Activated CD8-positive, alpha-beta memory T cell treated with anti-CD3 and anti-CD28 coated beads for 36 hours (primary cell): Measurements from ENCODE around the gene SPG11. TPM values are rescaled to one million over a fixed set of nuclear protein-coding genes. Genes with fewer than 3 reads are reported as not detected.

Experiments used
- CTCF ChIA-PET: fragments of 350-600 bp; sonication (Branson Sonifier 250); formaldehyde crosslinking; loops from one replicate; lab custom pipeline; 2021; ENCODE audit warnings: antibody characterized with exemption; lab: Charles Lee
- POLR2A ChIA-PET: fragments of 350-600 bp; sonication (Branson Sonifier 250); formaldehyde crosslinking; loops from one replicate; lab custom pipeline; 2021; ENCODE audit warnings: antibody characterized with exemption; lab: Charles Lee
- total RNA-seq, 2 experiments: library from RNA; stranded (reverse); gene quantifications; one replicate each; pipeline ENCODE4 v1.2.3, GENCODE V29; 2021

The SPG11 gene
- total RNA-seq, 2 experiments from 2014 or later = 53.7 to 56.0 TPM

DNA sequence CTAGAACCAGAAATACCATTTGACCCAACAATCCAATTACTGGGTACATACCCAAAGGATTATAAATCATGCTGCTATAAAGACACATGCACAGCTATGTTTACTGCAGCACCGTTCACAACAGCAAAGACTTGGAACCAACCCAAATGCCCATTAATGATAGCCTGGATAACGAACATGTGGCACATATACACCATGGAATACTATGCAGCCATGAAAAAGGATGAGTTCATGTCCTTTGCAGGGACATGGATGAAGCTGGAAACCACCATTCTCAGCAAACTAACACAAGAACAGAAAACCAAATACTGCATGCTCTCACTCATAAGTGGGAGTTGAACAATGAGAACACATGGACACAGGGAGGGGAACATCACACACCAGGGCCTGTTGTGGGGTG lies 25.9 kb upstream of the SPG11 start:
- POLR2A ChIA-PET = interaction anchor here (1.0 kb wide), 1 partner anchor 12 kb away, joined by 3 read pairs; no protein-coding TSS in a partner anchor
- CTCF ChIA-PET = interaction anchor here (2.2 kb wide), 1 partner anchor 26 kb away, joined by 6 read pairs; the partner anchor contains the start of gene SPG11

DNA sequence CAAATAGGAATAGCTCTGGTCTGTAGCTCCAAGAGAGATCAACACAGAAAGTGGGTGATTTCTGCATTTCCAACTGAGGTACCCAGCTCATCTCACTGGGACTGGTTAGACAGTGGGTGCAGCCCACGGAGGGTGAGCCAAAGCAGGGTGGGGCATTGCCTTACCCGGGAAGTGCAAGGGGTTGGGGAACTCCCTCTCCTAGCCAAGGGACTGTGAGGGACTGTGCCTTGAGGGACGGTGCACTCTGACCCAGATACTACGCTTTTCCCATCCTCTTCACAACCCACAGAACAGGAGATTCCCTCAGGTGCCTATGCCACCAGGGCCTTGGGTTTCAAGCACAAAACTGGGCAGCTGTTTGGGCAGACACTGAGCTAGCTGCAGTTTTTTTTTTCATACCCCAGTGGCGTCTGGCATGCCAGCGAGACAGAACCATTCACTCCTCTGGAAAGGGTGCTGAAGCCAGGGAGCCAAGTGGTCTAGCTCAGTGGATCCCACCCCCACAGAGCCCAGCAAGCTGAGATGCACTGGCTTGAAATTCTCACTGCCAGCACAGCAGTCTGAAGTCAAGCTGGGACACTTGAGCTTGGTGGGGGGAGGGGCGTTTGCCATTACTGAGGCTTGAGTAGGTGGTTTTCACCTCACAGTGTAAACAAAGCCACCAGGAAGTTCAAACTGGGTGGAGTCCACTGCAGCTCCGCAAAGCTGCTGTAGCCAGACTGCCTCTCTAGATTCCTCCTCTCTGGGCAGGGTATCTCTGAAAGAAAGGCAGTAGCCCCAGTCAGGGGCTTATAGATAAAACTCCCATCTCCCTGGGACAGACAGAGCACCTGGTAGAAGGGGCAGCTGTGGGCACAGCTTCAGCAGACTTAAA lies 19.6 kb upstream of the SPG11 start:
- POLR2A ChIA-PET = interaction anchor here (0.6 to 2.1 kb wide), 6 partner anchors 14 to 938 kb away, joined by 3 to 10 read pairs (median 6); partner anchors contain the start of genes B2M, PATL2 and SPG11
- CTCF ChIA-PET = interaction anchor here (0.7 to 1.7 kb wide), 9 partner anchors 16 to 104 kb away, joined by 3 to 10 read pairs (median 3); partner anchors contain the start of genes B2M, PATL2 and SPG11

DNA sequence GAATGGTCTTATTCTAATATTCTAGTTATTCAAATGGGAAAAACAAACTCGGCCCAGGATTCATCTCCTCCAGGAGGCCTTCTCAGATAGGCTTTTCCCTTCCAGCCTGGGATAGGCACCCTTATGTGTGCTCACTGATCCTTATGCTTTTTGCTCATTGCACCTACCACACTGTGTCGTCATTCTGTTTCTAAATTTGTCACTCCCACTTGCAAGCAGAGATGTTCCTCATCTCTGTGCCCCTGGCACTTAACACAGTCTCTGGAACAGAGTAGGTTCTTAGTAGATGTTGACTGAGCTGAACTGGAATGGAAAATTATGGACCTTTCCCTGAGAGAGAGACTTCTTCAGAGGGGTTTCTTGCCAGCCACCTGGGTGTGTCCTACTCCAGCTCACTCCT lies 18.7 kb upstream of the SPG11 start:
- POLR2A ChIA-PET = interaction anchor here (0.8 to 2.1 kb wide), 5 partner anchors 14 to 53 kb away, joined by 3 to 10 read pairs (median 5); partner anchors contain the start of genes B2M, PATL2 and SPG11
- CTCF ChIA-PET = interaction anchor here (0.7 to 1.7 kb wide), 8 partner anchors 15 to 103 kb away, joined by 3 to 9 read pairs (median 3); partner anchors contain the start of genes B2M and PATL2

DNA sequence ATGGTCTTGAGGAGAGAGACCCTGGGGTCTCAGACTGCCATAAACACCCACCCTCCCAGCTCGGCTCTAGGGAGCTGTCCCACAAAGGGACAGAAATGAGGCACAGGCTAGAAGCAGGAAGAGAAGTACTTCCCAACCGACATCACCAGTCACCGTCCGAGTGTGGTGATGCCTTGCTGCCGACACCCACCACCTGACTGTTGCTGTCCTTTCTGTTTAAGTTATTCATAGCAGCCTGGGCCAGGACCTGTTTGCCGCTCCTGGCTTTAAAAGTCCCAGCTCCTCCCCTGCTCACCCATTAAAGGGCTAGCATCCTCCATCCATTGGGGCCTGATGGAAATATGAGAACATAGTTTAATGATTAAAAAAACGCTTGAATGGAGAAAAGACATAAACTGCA lies 13.2 kb upstream of the SPG11 start:
- POLR2A ChIA-PET = interaction anchor here (0.9 to 2.7 kb wide), 5 partner anchors 12 to 112 kb away, joined by 3 to 54 read pairs (median 4); partner anchors contain the start of genes B2M, PATL2 and SPG11
- CTCF ChIA-PET = interaction anchor here (0.9 to 3.2 kb wide), 5 partner anchors 12 to 61 kb away, joined by 3 to 32 read pairs (median 8); partner anchors contain the start of genes B2M, PATL2 and SPG11

DNA sequence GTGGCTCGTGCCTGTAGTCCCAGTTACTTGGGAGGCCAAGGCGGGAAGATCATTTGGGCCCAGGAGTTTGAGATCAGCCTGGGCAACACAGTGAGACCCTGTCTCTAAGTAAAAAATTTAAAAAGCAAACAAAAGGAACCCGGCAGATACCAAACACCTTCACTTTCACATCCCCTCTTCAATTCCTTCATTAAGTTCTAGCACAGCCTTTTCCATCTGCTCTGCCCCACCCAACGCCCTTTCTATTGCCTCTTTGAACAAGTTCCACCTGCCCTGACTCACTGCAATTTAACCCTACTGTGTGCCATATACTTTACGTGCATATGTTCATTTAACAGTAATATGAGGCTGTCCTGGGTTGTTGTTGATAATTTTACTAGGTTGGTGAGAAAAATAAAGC lies 12.4 kb upstream of the SPG11 start:
- CTCF ChIA-PET = interaction anchor here (4.0 kb wide), 1 partner anchor 12 kb away, joined by 25 read pairs; the partner anchor contains the start of gene SPG11

DNA sequence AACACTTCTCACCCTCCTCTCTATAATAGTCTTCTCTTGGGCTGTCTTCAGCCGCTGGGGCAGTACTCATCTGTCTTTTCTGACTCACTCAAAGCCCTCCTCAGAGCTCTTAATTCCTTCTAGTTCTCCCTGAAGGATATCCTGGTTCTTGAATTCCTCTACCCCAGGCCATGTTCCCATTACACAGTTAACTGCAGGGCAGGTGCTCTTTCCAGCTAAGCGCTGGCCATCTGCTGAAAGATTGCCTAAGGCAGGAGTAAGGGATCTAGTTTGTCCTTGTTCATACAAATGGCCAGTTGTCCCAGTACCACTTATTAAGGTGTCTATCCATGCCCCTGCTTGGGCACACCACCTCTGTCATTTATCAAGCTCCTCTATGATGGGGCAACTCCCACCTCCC lies 10.2 kb upstream of the SPG11 start:
- POLR2A ChIA-PET = no interaction called here

More for the DNA sequence above, 12.4 kb upstream of the SPG11 start:
- POLR2A ChIA-PET = interaction anchor here (0.9 to 1.3 kb wide), 2 partner anchors 12 to 36 kb away, joined by 3 to 4 read pairs; partner anchors contain the start of genes B2M, PATL2 and SPG11

DNA sequence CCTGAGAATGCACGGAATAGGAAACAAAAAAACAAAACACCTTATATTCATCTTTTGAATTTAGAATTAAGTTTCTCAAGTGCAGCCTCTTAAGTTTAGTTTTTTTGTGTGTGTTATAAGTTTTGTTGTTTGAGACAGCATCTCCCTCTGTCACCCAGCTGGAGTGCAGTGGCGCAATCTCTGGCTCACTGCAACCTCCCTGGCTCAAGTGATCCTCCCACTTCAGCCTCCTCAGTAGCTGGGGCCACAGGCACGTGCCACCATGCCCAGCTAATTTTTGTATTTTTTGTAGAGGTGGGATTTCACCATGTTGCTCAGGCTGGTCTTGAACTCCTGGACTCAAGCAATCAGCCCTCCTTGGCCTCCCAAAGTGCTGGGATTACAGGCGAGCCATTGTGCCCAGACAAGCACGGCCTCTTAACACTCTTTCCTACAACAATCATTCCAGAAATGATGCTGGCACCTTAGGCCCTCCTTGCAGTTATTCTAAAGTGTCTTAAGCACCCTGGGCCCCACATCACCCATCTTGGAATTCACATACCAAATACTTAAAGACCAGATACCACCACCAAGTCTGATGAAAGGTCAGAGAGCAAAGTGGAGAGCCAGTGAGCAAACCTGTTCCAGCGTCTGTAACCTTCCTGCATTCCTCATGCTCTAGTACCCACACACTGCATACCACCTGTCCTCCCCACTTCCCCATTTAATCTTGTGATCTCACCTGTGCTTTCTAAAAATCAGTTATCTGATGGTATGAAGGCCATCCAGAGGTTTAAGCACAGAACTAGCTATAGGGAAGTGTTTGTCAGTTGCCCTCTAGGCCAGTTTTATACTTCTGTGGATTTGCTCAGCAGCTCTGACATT lies 6.9 kb upstream of the SPG11 start:
- POLR2A ChIA-PET = interaction anchor here (1.2 kb wide), 1 partner anchor 42 kb away, joined by 3 read pairs; no protein-coding TSS in a partner anchor

More for the DNA sequence above, 10.2 kb upstream of the SPG11 start:
- CTCF ChIA-PET = interaction anchor here (4.0 kb wide), 1 partner anchor 9 kb away, joined by 25 read pairs; the partner anchor contains the start of gene SPG11

DNA sequence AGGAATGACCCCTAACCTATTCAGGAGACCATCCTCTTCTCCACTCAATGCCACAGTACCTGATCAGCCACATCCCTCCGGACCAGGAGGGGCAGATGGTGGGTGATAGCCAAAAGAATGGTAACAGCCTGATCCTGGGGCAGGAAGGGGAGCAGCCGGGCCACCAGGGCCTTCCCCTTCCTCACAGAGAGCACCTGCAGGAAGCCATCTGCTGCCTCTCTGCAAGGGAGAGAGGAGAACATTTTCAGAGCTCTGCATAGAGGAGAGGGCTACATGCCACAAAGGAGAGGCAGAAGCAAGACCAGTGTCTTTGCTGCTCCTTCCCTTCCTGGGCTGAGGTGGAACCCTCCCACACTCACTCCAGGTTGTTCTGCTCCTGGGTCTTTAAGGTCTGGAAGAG lies 5.5 kb upstream of the SPG11 start:
- ChIA-PET POLR2A (interaction anchor here (0.7 kb wide), 1 partner anchor 44 kb away, joined by 3 read pairs; no protein-coding TSS in a partner anchor), CTCF (interaction anchor here (9.3 kb wide), 1 partner anchor 64 kb away, joined by 168 read pairs; the partner anchor contains the start of gene TRIM69)

More for the DNA sequence above, 6.9 kb upstream of the SPG11 start:
- CTCF ChIA-PET = interaction anchor here (1.0 to 9.3 kb wide), 2 partner anchors 41 to 62 kb away, joined by 3 to 168 read pairs; partner anchors contain the start of genes PATL2 and TRIM69

DNA sequence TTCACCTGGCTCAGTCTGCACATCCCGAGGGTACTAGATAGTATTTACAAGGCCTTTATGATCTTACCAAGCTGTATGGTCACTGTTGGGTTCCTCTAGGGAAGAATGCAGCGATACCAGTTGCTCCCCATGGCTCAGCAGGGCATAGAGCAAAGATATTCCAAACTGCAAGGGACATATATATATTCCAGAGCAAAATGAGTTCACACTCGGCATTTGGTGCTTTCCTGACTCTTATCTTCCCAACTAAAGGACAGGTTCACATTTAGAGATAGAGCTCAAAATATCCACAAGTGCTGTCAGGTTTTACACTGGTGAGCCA lies 3.5 kb upstream of the SPG11 start:
- CTCF ChIA-PET = interaction anchor here (0.9 to 9.3 kb wide), 5 partner anchors 11 to 66 kb away, joined by 4 to 168 read pairs (median 5); partner anchors contain the start of genes B2M, PATL2 and TRIM69
- POLR2A ChIA-PET = interaction anchor here (1.4 to 6.1 kb wide), 3 partner anchors 16 to 62 kb away, joined by 3 to 213 read pairs (median 98); partner anchors contain the start of genes B2M and PATL2

DNA sequence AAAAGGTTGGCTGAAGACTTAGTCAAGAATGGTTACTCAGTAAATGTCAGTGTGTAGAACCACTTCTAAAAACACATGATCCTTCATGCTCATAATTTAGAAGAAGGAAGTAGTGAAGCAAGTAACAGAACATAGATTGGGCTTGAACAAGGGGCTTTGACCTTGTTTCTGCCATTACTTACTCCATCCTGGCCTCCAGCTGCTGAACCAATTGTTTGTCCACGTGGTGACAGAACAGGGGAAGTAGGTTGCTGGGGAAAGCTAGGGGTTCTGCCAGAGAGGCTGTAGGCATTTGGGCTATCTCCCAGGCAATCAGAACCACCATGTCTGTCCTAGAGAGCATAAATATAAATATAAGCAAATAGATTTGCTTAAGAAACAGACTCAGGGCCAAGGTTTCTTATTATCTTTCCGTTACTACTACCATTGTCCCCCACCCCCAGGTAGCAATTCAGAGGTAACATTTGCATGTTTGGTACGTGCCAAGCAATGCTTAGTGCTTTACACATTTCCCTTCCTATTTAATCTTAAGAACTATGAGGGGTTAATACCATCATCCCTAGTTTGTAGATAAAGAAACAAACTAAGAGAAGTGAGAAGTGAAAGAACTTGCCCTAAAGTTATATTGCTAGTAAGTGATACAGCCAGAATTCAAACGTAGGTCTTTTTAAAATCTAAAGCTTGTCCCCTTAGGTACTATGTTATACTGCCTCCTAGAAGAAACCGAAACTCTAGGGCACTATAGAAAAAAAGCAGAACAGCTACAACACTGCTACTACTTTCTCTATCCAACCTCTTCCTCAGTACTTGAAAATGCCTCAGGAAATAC lies 3.0 kb upstream of the SPG11 start:
- ChIA-PET POLR2A (interaction anchor here (4.8 to 6.1 kb wide), 3 partner anchors 11 to 62 kb away, joined by 28 to 213 read pairs (median 98); partner anchors contain the start of genes B2M and PATL2), CTCF (interaction anchor here (0.6 to 9.3 kb wide), 6 partner anchors 8 to 134 kb away, joined by 3 to 168 read pairs (median 15); partner anchors contain the start of genes B2M, PATL2 and TRIM69)

DNA sequence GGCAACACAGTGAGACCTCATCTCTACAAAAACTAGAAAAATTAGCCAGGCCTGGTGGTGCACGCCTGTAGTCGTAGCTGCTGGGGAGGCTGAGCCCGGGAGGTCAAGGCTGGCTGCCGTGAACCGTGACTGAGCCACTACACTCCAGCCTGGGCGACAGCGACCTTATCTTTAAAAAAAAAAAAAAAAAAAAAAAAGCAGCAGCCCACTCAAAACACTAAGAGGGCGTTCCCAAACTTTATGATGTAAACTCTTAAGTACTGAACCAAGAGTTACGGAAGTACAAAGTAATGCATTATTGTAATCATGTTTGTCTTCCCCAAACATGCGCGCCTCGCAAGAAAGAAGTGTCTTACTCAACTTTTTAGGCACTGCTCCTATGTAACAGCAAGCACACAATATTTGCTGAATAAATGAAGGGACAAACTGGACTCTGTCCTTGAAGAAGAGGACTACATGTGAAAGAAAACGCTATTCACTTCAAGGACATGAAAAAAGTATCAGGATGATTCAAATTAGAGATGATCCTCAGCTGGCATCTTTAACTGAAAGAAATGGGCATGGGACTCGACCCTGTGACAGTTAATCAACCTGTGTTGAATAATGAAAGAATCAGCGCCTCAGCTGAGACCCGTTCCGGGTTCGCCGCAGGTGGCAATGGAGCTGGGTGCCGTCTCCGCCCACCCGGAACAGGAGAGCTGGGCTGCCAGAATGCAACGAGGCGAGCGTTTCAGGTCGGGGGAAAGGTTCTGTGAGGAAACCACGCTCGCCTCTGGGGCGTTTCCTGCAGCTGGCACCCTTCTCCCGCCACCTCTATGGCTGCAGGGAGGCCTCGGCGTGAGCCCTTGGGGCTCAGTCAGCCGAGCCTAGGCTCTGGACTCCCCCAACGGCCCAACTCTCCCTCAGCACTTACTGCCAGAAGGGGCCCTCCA lies 718 bp downstream of the SPG11 start:
- CTCF ChIA-PET = interaction anchor here (0.7 to 9.3 kb wide), 23 partner anchors 8 to 123 kb away, joined by 3 to 168 read pairs (median 6); partner anchors contain the start of genes B2M, PATL2 and TRIM69

DNA sequence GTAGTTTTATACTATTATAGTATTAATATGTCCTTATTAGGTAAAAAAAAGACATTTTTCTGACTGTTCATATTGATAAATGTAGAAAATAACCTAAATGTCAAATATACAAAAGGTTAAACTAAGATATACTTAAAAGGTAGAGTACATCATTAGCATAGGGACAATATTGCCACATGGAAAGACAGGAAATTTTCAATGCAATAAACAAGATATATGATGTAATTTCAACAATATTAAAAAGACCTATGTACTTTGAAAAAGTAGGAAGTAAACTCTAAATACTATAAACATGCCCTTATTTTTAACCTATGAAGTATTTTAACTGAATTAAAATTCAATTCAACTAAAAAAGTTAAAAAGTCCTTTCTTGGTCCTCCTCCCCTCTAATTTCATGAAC lies 1.9 kb downstream of the SPG11 start:
- CTCF ChIA-PET = interaction anchor here (2.6 to 9.3 kb wide), 4 partner anchors 52 to 83 kb away, joined by 10 to 168 read pairs (median 50); partner anchors contain the start of genes B2M, PATL2 and TRIM69
- POLR2A ChIA-PET = interaction anchor here (3.1 to 6.1 kb wide), 3 partner anchors 52 to 75 kb away, joined by 64 to 213 read pairs (median 98); partner anchors contain the start of genes B2M, PATL2 and TRIM69

More for the DNA sequence above, 718 bp downstream of the SPG11 start:
- POLR2A ChIA-PET = interaction anchor here (0.6 to 6.1 kb wide), 13 partner anchors 9 to 91 kb away, joined by 3 to 213 read pairs (median 12); partner anchors contain the start of genes B2M, PATL2 and TRIM69

DNA sequence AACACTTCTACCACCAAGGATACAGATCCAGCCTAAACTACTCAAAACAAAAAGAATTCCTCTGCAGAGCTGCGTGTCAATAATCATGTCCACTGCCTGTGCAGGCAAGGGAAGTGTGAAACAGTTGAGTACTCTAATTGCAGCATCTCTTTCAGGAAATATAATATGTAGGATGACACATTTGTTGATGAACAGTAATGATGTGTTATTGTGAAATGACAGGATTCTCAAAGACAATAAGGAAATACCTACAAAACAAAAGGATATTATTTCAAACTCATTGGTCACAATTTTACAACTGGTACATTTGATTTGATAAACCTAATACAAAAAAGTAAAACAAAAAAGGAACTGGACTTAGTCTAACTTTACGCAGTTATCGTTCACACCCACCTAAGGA lies 4.4 kb downstream of the SPG11 start:
- ChIA-PET POLR2A (interaction anchor here (0.7 kb wide), 1 partner anchor 77 kb away, joined by 3 read pairs; no protein-coding TSS in a partner anchor), CTCF (interaction anchor here (1.1 to 2.2 kb wide), 2 partner anchors 76 to 79 kb away, joined by 3 to 9 read pairs; no protein-coding TSS in a partner anchor)

DNA sequence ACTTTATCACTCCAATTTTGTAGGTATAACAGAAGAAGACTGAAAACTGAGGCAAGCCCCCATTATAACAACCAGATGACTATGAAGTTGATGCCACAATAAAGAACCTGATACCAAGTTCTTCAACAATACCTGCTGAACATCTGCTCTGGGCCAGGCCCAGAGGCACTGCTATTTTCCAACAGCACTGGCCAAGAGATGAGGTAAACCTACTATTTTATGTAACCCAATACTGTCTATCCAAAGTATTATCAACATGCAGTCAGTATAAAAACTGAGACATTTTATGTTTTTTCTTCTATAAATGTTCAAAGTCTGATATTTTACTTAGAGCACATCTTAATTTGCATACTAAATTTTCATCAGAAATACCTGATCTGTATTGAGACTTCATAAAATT lies 6.1 kb downstream of the SPG11 start:
- CTCF ChIA-PET = interaction anchor here (0.8 to 1.3 kb wide), 2 partner anchors 54 to 65 kb away, joined by 3 to 6 read pairs; partner anchors contain the start of genes B2M and PATL2
- POLR2A ChIA-PET = no interaction called here

DNA sequence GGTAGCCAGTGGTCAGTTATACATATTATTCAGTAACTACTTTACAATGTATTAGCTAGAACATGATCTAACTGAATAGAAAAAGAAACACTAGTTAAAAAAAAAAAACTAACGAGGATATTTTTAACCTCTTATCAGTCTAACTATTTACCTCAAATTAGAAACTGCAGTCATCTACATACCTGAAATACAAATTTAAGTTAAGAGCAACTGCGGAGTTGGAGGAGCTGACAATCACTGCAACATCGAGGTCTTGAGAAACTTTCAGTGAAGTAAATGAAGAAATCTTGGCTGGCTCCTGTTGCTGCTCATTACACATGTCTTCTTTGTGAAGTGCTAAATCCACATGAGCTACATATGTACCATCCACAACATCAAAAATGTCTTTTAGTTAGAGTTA lies 6.5 kb downstream of the SPG11 start:
- ChIA-PET CTCF (interaction anchor here (0.8 to 1.3 kb wide), 3 partner anchors 54 to 81 kb away, joined by 3 to 6 read pairs (median 4); partner anchors contain the start of genes B2M and PATL2), POLR2A (no interaction called here)
